IMR-90 (cell line): ENCODE measurements around the gene CDC7. TPM values are rescaled to one million over a fixed set of nuclear protein-coding genes. Genes with fewer than 3 reads are reported as not detected.

Source experiments
- ATAC-seq: fragments of 200-7000 bp; cut with Tn5 transposase; 2 replicates; pipeline ENCODE4 v1.9.1; 2020; ENCODE audit warnings: low read depth, mild to moderate bottlenecking, moderate library complexity
- BruUV-seq: library from RNA; stranded (reverse); fragments of 400-500 nt; replicated peaks from 2 replicates; lab custom pipeline; 2021; lab: Mats Ljungman, UMichigan
- CTCF ChIA-PET: fragments of 300-600 bp; formaldehyde crosslinking; extraction: SDS; loops from one replicate; lab custom pipeline; 2021; ENCODE audit warnings: antibody characterized with exemption; lab: Yijun Ruan, JAX
- POLR2A ChIA-PET: fragments of 300-600 bp; sonication (Branson Sonifier 250); formaldehyde crosslinking; loops from one replicate; lab custom pipeline; 2022; ENCODE audit warnings: antibody characterized with exemption; ENCODE audit not compliant: unreplicated experiment; lab: Charles Lee
- DNase-seq: peaks from one replicate; pipeline ENCODE4 v3.0.0; 2013
- H2AFZ ChIP-seq: replicated peaks from 2 replicates; pipeline ENCODE3; 2013; ENCODE audit warnings: low read length, mild to moderate bottlenecking; ENCODE audit not compliant: poor library complexity
- H2AK5ac ChIP-seq: 2 replicates; pipeline ENCODE4 v1.6.1; 2013; ENCODE audit warnings: low read depth, low read length, inconsistent platforms
- H2AK9ac ChIP-seq: replicated peaks from 2 replicates; pipeline ENCODE3; 2013; ENCODE audit warnings: mild to moderate bottlenecking, low read depth, low read length, moderate library complexity; ENCODE audit not compliant: poor library complexity
- H2BK120ac ChIP-seq: 2 replicates; pipeline ENCODE4 v1.6.1; 2013; ENCODE audit warnings: low read depth, low read length, inconsistent platforms
- H2BK15ac ChIP-seq: 3 replicates; pipeline ENCODE4 v1.6.1; 2013; ENCODE audit warnings: low read depth, low read length, inconsistent platforms
- H2BK20ac ChIP-seq: 2 replicates; pipeline ENCODE4 v1.6.1; 2013; ENCODE audit warnings: low read depth, mild to moderate bottlenecking, inconsistent platforms, low read length, moderate library complexity
- H2BK5ac ChIP-seq: 2 replicates; pipeline ENCODE4 v1.6.1; 2013; ENCODE audit warnings: mild to moderate bottlenecking, low read depth, low read length, inconsistent platforms; ENCODE audit not compliant: poor library complexity, severe bottlenecking
- H3K14ac ChIP-seq: replicated peaks from 2 replicates; pipeline ENCODE4 v1.6.1; 2013; ENCODE audit warnings: low read depth, low read length, inconsistent platforms
- H3K18ac ChIP-seq: 2 replicates; pipeline ENCODE4 v1.6.1; 2013; ENCODE audit warnings: low read depth, low read length, control low read depth
- H3K23ac ChIP-seq: 2 replicates; pipeline ENCODE4 v1.6.1; 2013; ENCODE audit warnings: low read depth, low read length, inconsistent platforms
- H3K27ac ChIP-seq: 2 replicates; pipeline ENCODE4 v1.5.1; 2013; ENCODE audit warnings: mild to moderate bottlenecking, control low read depth, low read length; ENCODE audit not compliant: insufficient read depth
- H3K27me3 ChIP-seq: 2 replicates; pipeline ENCODE4 v1.6.1; 2013; ENCODE audit warnings: low read length; ENCODE audit not compliant: control insufficient read depth, insufficient read depth
- H3K36me3 ChIP-seq: 2 replicates; pipeline ENCODE4 v1.6.1; 2013; ENCODE audit warnings: low read length, mixed read lengths; ENCODE audit not compliant: control insufficient read depth, insufficient read depth
- H3K4ac ChIP-seq: 2 replicates; pipeline ENCODE4 v1.6.1; 2013; ENCODE audit warnings: low read depth, low read length, inconsistent platforms
- H3K4me1 ChIP-seq: 2 replicates; pipeline ENCODE4 v1.6.1; 2013; ENCODE audit warnings: low read length, mixed read lengths; ENCODE audit not compliant: control insufficient read depth, insufficient read depth
- H3K4me2 ChIP-seq: 2 replicates; pipeline ENCODE4 v1.6.1; 2013; ENCODE audit warnings: low read depth, mild to moderate bottlenecking, control low read depth, low read length, moderate library complexity
- H3K4me3 ChIP-seq: 2 replicates; pipeline ENCODE4 v1.5.1; 2013; ENCODE audit warnings: low read depth, mild to moderate bottlenecking, control low read depth, low read length, moderate library complexity; ENCODE audit not compliant: insufficient read depth
- H3K56ac ChIP-seq: 2 replicates; pipeline ENCODE4 v1.6.1; 2013; ENCODE audit warnings: low read length, inconsistent platforms; ENCODE audit not compliant: insufficient read depth; ENCODE audit errors: extremely low read depth
- H3K79me1 ChIP-seq, 2 experiments: 2 replicates each; pipeline ENCODE4 v1.6.1; 2013; ENCODE audit warnings: low read length in 2 of 2, inconsistent platforms in 1 of 2, low read depth in 1 of 2
- H3K9ac ChIP-seq: 2 replicates; pipeline ENCODE4 v1.6.1; 2013; ENCODE audit warnings: low read depth, low read length, control low read depth
- H3K9me1 ChIP-seq: 2 replicates; pipeline ENCODE4 v1.6.1; 2013; ENCODE audit warnings: low read length, inconsistent platforms; ENCODE audit not compliant: insufficient read depth
- H3K9me3 ChIP-seq: 2 replicates; pipeline ENCODE4 v1.6.1; 2013; ENCODE audit warnings: low read length; ENCODE audit not compliant: control insufficient read depth, insufficient read depth
- H4K20me1 ChIP-seq: 2 replicates; pipeline ENCODE4 v1.6.1; 2013; ENCODE audit warnings: low read length, inconsistent platforms; ENCODE audit not compliant: insufficient read depth
- H4K5ac ChIP-seq: 2 replicates; pipeline ENCODE4 v1.6.1; 2013; ENCODE audit warnings: mild to moderate bottlenecking, low read depth, low read length, control low read depth
- H4K8ac ChIP-seq, 2 experiments: 2 replicates each; pipeline ENCODE4 v1.6.1; 2013; ENCODE audit warnings: low read depth in 2 of 2, low read length in 2 of 2, control low read depth in 1 of 2, inconsistent platforms in 1 of 2
- H4K91ac ChIP-seq: 2 replicates; pipeline ENCODE4 v1.6.1; 2013; ENCODE audit warnings: low read depth, low read length, inconsistent platforms; ENCODE audit not compliant: insufficient read depth
- FOS ChIP-seq: fragments of 150-350 bp; IDR thresholded peaks from 2 replicates; pipeline ENCODE4 v1.6.1; 2016; ENCODE audit warnings: low read depth, low read length
- POLR2A ChIP-seq: IDR thresholded peaks from 2 replicates; pipeline ENCODE4 v1.6.1; 2012; ENCODE audit warnings: mild to moderate bottlenecking, low read depth, low read length
- RAD21 ChIP-seq: IDR thresholded peaks from 2 replicates; pipeline ENCODE4 v1.6.1; 2012; ENCODE audit warnings: low read length, improper control_type of control experiment
- RFX5 ChIP-seq: IDR thresholded peaks from 2 replicates; pipeline ENCODE4 v1.8.0; 2012; ENCODE audit warnings: low read depth, mild to moderate bottlenecking, low read length, moderate library complexity
- WGBS, 2 experiments: methylation state at CpG; one replicate each; pipeline versions ENCODE4 v1.1.5 to v1.1.7; 2013; ENCODE audit warnings: missing lambda C conversion rate in 2 of 2; ENCODE audit not compliant: insufficient read length in 1 of 2; ENCODE audit errors: extremely low coverage in 2 of 2; 5-methylcytosine and 5-hydroxymethylcytosine counted together
- dilution Hi-C: fragments of 300-500 bp; cut with HindIII; formaldehyde crosslinking; loops from one replicate; pipeline ENCODE4 v1.14.3; 2018; ENCODE audit warnings: low sequenced_read_pairs; ENCODE audit not compliant: unreplicated experiment
- in situ Hi-C: fragments of 300-500 bp; cut with MboI; formaldehyde crosslinking; loops from 3 replicates; pipeline ENCODE4 v1.14.3; 2019; ENCODE audit warnings: low sequenced_read_pairs, inconsistent platforms, mixed read lengths
- intact Hi-C: fragments of 100-400 bp; cut with micrococcal nuclease; formaldehyde crosslinking; loops from 2 replicates; pipeline ENCODE4 v1.10.0; 2022
- polyA plus RNA-seq, 3 experiments: library from polyadenylated mRNA; depleted of rRNA; stranded (reverse); fragments of >200 nt; gene quantifications; 2 replicates each; pipeline ENCODE4 v1.2.3, GENCODE V29; 2012; ENCODE audit warnings: low replicate concordance in 1 of 3
- total RNA-seq: library from RNA; depleted of rRNA; stranded (reverse); fragments of >200 nt; gene quantifications from 2 replicates; pipeline ENCODE4 v1.2.3, GENCODE V29; 2012
- TF ChIP-seq, protein P1 (sequence below): conservative IDR thresholded peaks from 2 replicates; pipeline ENCODE4 v1.5.1; 2012; ENCODE audit warnings: mild to moderate bottlenecking, low read depth, low read length, improper control_type of control experiment
- TF ChIP-seq, protein P2 (sequence below): fragments of 150-350 bp; IDR thresholded peaks from 2 replicates; pipeline ENCODE4 v1.6.1; 2016; ENCODE audit warnings: low read depth, mild to moderate bottlenecking, low read length, moderate library complexity, borderline replicate concordance

CDC7 gene
- total and polyA plus RNA-seq, 2 of the 4 experiments (the other 2 are of a cell fraction), result 4.3 to 4.7 TPM

DNA sequence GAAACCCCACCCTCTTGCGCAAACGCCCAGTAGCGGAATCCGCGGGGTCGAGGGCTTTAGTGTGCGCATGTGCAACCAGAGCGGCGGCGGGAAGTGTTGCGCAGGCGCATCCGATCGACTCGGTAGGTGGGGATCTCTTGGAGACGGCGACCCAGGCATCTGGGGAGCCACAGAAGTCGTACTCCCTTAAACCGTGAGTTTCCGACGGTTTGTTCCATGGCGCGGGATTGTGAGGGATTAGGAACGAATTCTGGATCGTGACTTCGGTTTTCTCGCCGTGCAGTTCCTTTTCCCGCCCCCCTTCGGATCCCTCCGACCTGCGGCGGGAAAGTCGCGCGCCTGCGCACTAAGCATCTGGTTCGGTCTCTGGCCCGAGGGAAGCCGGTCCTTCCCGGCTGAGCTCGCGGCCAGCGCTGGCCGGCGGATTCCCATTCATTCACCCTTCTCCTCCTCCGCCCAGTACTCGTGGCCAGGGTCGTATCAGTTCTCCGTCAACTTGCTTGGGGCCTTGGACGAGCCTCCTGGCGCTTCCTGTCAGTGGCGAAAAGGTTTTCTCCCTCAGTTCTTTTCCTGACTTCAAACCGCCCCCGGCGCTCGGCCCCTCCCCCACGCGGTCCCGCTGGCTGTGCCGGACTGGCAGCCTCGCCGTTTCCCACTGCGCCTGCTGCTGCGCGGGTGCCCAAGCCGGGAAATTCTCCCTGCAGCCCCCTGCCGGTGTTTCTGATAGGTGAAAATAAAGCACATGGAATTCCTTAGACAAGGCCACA, at the start of gene CDC7 (continued):
- TF ChIP-seq, protein P1, sequence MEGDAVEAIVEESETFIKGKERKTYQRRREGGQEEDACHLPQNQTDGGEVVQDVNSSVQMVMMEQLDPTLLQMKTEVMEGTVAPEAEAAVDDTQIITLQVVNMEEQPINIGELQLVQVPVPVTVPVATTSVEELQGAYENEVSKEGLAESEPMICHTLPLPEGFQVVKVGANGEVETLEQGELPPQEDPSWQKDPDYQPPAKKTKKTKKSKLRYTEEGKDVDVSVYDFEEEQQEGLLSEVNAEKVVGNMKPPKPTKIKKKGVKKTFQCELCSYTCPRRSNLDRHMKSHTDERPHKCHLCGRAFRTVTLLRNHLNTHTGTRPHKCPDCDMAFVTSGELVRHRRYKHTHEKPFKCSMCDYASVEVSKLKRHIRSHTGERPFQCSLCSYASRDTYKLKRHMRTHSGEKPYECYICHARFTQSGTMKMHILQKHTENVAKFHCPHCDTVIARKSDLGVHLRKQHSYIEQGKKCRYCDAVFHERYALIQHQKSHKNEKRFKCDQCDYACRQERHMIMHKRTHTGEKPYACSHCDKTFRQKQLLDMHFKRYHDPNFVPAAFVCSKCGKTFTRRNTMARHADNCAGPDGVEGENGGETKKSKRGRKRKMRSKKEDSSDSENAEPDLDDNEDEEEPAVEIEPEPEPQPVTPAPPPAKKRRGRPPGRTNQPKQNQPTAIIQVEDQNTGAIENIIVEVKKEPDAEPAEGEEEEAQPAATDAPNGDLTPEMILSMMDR, result peak; percentile 40
- TF ChIP-seq POLR2A (0 out of 2 replicates have a peak, but pooled peaks have one; percentile 42), FOS (no peak)

DNA sequence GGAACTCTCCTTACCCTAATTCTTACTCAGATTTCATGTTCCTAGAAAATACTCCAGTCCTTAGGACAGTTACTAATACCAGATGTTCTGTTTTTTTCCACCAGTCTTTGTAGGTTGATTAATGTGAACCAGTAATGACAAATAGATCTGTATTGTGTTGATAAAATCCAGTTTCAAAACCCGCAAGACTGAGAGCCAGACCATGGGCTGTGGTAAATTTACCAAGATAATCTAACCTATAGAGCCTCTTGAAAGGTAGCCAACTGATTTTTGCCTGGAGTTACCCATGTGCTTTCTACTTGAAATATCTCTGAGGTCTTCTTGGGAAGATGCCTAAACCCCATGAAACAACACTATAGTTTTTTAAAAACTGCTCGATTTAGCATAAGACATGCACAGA, 46.5 kb upstream of the CDC7 start:
- Histone ChIP-seq H3K23ac (no peak overlapping the region), H3K9ac (no peak overlapping the region), H3K4me1 (no peaks in the 10 kb centered on the region), H3K18ac (no peak overlapping the region), H3K4me3 (no peak overlapping the region), H3K79me1 (no peaks in the 10 kb centered on the region), H3K9me3 (no peaks in the 10 kb centered on the region), H4K5ac (no peak overlapping the region), H2BK20ac (no peak overlapping the region), H2BK120ac (no peak overlapping the region), H2AK5ac (no peak overlapping the region), H4K91ac (no peak overlapping the region), H3K56ac (no peak overlapping the region), H3K4ac (no peak overlapping the region), H4K8ac (no peak overlapping the region), H4K20me1 (no peaks in the 10 kb centered on the region), H3K4me2 (no peak overlapping the region), H2AK9ac (no peak overlapping the region), H3K27me3 (no peaks in the 10 kb centered on the region), H3K36me3 (no peaks in the 10 kb centered on the region), H3K14ac (no peak overlapping the region), H2BK5ac (no peak overlapping the region), H3K27ac (no peak overlapping the region), H2AFZ (no peak overlapping the region), H2BK15ac (no peak overlapping the region), H3K9me1 (no peaks in the 10 kb centered on the region)
- in situ Hi-C loops (no loop called here), dilution Hi-C loops (no loop called here), intact Hi-C loops (no loop called here)
- ChIA-PET CTCF (no interaction called here), POLR2A (no interaction called here)
- TF ChIP-seq RAD21 (no peak), RFX5 (no peak)
- TF ChIP-seq, protein P2, sequence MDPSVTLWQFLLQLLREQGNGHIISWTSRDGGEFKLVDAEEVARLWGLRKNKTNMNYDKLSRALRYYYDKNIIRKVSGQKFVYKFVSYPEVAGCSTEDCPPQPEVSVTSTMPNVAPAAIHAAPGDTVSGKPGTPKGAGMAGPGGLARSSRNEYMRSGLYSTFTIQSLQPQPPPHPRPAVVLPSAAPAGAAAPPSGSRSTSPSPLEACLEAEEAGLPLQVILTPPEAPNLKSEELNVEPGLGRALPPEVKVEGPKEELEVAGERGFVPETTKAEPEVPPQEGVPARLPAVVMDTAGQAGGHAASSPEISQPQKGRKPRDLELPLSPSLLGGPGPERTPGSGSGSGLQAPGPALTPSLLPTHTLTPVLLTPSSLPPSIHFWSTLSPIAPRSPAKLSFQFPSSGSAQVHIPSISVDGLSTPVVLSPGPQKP, result no peak
- DNase-seq (no peak), ATAC-seq (no peak)
- BruUV-seq, result no TSS peak
- no CpG with 5 or more reads among the region's 2 CpGs for WGBS, 2 experiments
